IMR-90 (cell line): ENCODE measurements around the gene CCT7. TPM values are rescaled to one million over a fixed set of nuclear protein-coding genes. Genes with fewer than 3 reads are reported as not detected.

ENCODE experiments used
- ATAC-seq: fragments of 200-7000 bp; cut with Tn5 transposase; 2 replicates; pipeline ENCODE4 v1.9.1; 2020; ENCODE audit warnings: low read depth, mild to moderate bottlenecking, moderate library complexity
- BruUV-seq: library from RNA; stranded (reverse); fragments of 400-500 nt; replicated peaks from 2 replicates; lab custom pipeline; 2021; lab: Mats Ljungman, UMichigan
- CTCF ChIA-PET: fragments of 300-600 bp; formaldehyde crosslinking; extraction: SDS; loops from one replicate; lab custom pipeline; 2021; ENCODE audit warnings: antibody characterized with exemption; lab: Yijun Ruan, JAX
- POLR2A ChIA-PET: fragments of 300-600 bp; sonication (Branson Sonifier 250); formaldehyde crosslinking; loops from one replicate; lab custom pipeline; 2022; ENCODE audit warnings: antibody characterized with exemption; ENCODE audit not compliant: unreplicated experiment; lab: Charles Lee
- DNase-seq: peaks from one replicate; pipeline ENCODE4 v3.0.0; 2013
- H2AFZ ChIP-seq: replicated peaks from 2 replicates; pipeline ENCODE3; 2013; ENCODE audit warnings: low read length, mild to moderate bottlenecking; ENCODE audit not compliant: poor library complexity
- H2AK5ac ChIP-seq: 2 replicates; pipeline ENCODE4 v1.6.1; 2013; ENCODE audit warnings: low read depth, low read length, inconsistent platforms
- H2AK9ac ChIP-seq: replicated peaks from 2 replicates; pipeline ENCODE3; 2013; ENCODE audit warnings: mild to moderate bottlenecking, low read depth, low read length, moderate library complexity; ENCODE audit not compliant: poor library complexity
- H2BK120ac ChIP-seq: 2 replicates; pipeline ENCODE4 v1.6.1; 2013; ENCODE audit warnings: low read depth, low read length, inconsistent platforms
- H2BK15ac ChIP-seq: 3 replicates; pipeline ENCODE4 v1.6.1; 2013; ENCODE audit warnings: low read depth, low read length, inconsistent platforms
- H2BK20ac ChIP-seq: 2 replicates; pipeline ENCODE4 v1.6.1; 2013; ENCODE audit warnings: low read depth, mild to moderate bottlenecking, inconsistent platforms, low read length, moderate library complexity
- H2BK5ac ChIP-seq: 2 replicates; pipeline ENCODE4 v1.6.1; 2013; ENCODE audit warnings: mild to moderate bottlenecking, low read depth, low read length, inconsistent platforms; ENCODE audit not compliant: poor library complexity, severe bottlenecking
- H3K14ac ChIP-seq: replicated peaks from 2 replicates; pipeline ENCODE4 v1.6.1; 2013; ENCODE audit warnings: low read depth, low read length, inconsistent platforms
- H3K18ac ChIP-seq: 2 replicates; pipeline ENCODE4 v1.6.1; 2013; ENCODE audit warnings: low read depth, low read length, control low read depth
- H3K23ac ChIP-seq: 2 replicates; pipeline ENCODE4 v1.6.1; 2013; ENCODE audit warnings: low read depth, low read length, inconsistent platforms
- H3K27ac ChIP-seq: 2 replicates; pipeline ENCODE4 v1.5.1; 2013; ENCODE audit warnings: mild to moderate bottlenecking, control low read depth, low read length; ENCODE audit not compliant: insufficient read depth
- H3K27me3 ChIP-seq: 2 replicates; pipeline ENCODE4 v1.6.1; 2013; ENCODE audit warnings: low read length; ENCODE audit not compliant: control insufficient read depth, insufficient read depth
- H3K36me3 ChIP-seq: 2 replicates; pipeline ENCODE4 v1.6.1; 2013; ENCODE audit warnings: low read length, mixed read lengths; ENCODE audit not compliant: control insufficient read depth, insufficient read depth
- H3K4ac ChIP-seq: 2 replicates; pipeline ENCODE4 v1.6.1; 2013; ENCODE audit warnings: low read depth, low read length, inconsistent platforms
- H3K4me1 ChIP-seq: 2 replicates; pipeline ENCODE4 v1.6.1; 2013; ENCODE audit warnings: low read length, mixed read lengths; ENCODE audit not compliant: control insufficient read depth, insufficient read depth
- H3K4me2 ChIP-seq: 2 replicates; pipeline ENCODE4 v1.6.1; 2013; ENCODE audit warnings: low read depth, mild to moderate bottlenecking, control low read depth, low read length, moderate library complexity
- H3K4me3 ChIP-seq: 2 replicates; pipeline ENCODE4 v1.5.1; 2013; ENCODE audit warnings: low read depth, mild to moderate bottlenecking, control low read depth, low read length, moderate library complexity; ENCODE audit not compliant: insufficient read depth
- H3K56ac ChIP-seq: 2 replicates; pipeline ENCODE4 v1.6.1; 2013; ENCODE audit warnings: low read length, inconsistent platforms; ENCODE audit not compliant: insufficient read depth; ENCODE audit errors: extremely low read depth
- H3K79me1 ChIP-seq, 2 experiments: 2 replicates each; pipeline ENCODE4 v1.6.1; 2013; ENCODE audit warnings: low read length in 2 of 2, inconsistent platforms in 1 of 2, low read depth in 1 of 2
- H3K9ac ChIP-seq: 2 replicates; pipeline ENCODE4 v1.6.1; 2013; ENCODE audit warnings: low read depth, low read length, control low read depth
- H3K9me1 ChIP-seq: 2 replicates; pipeline ENCODE4 v1.6.1; 2013; ENCODE audit warnings: low read length, inconsistent platforms; ENCODE audit not compliant: insufficient read depth
- H3K9me3 ChIP-seq: 2 replicates; pipeline ENCODE4 v1.6.1; 2013; ENCODE audit warnings: low read length; ENCODE audit not compliant: control insufficient read depth, insufficient read depth
- H4K20me1 ChIP-seq: 2 replicates; pipeline ENCODE4 v1.6.1; 2013; ENCODE audit warnings: low read length, inconsistent platforms; ENCODE audit not compliant: insufficient read depth
- H4K5ac ChIP-seq: 2 replicates; pipeline ENCODE4 v1.6.1; 2013; ENCODE audit warnings: mild to moderate bottlenecking, low read depth, low read length, control low read depth
- H4K8ac ChIP-seq, 2 experiments: 2 replicates each; pipeline ENCODE4 v1.6.1; 2013; ENCODE audit warnings: low read depth in 2 of 2, low read length in 2 of 2, control low read depth in 1 of 2, inconsistent platforms in 1 of 2
- H4K91ac ChIP-seq: 2 replicates; pipeline ENCODE4 v1.6.1; 2013; ENCODE audit warnings: low read depth, low read length, inconsistent platforms; ENCODE audit not compliant: insufficient read depth
- BHLHE40 ChIP-seq: fragments of 150-350 bp; IDR thresholded peaks from 2 replicates; pipeline ENCODE4 v1.6.1; 2016; ENCODE audit warnings: mild to moderate bottlenecking, low read depth, low read length
- CHD1 ChIP-seq: IDR thresholded peaks from 2 replicates; pipeline ENCODE4 v1.6.1; 2012; ENCODE audit warnings: low read depth, low read length, improper control_type of control experiment
- MAFK ChIP-seq: IDR thresholded peaks from 2 replicates; pipeline ENCODE4 v1.6.1; 2012; ENCODE audit warnings: low read depth, low read length, improper control_type of control experiment
- WGBS, 2 experiments: methylation state at CpG; one replicate each; pipeline versions ENCODE4 v1.1.5 to v1.1.7; 2013; ENCODE audit warnings: missing lambda C conversion rate in 2 of 2; ENCODE audit not compliant: insufficient read length in 1 of 2; ENCODE audit errors: extremely low coverage in 2 of 2; 5-methylcytosine and 5-hydroxymethylcytosine counted together
- dilution Hi-C: fragments of 300-500 bp; cut with HindIII; formaldehyde crosslinking; loops from one replicate; pipeline ENCODE4 v1.14.3; 2018; ENCODE audit warnings: low sequenced_read_pairs; ENCODE audit not compliant: unreplicated experiment
- in situ Hi-C: fragments of 300-500 bp; cut with MboI; formaldehyde crosslinking; loops from 3 replicates; pipeline ENCODE4 v1.14.3; 2019; ENCODE audit warnings: low sequenced_read_pairs, inconsistent platforms, mixed read lengths
- intact Hi-C: fragments of 100-400 bp; cut with micrococcal nuclease; formaldehyde crosslinking; loops from 2 replicates; pipeline ENCODE4 v1.10.0; 2022
- polyA plus RNA-seq, 3 experiments: library from polyadenylated mRNA; depleted of rRNA; stranded (reverse); fragments of >200 nt; gene quantifications; 2 replicates each; pipeline ENCODE4 v1.2.3, GENCODE V29; 2012; ENCODE audit warnings: low replicate concordance in 1 of 3
- total RNA-seq: library from RNA; depleted of rRNA; stranded (reverse); fragments of >200 nt; gene quantifications from 2 replicates; pipeline ENCODE4 v1.2.3, GENCODE V29; 2012
- TF ChIP-seq, protein P1 (sequence below): fragments of 150-350 bp; IDR thresholded peaks from 2 replicates; pipeline ENCODE4 v1.6.1; 2017; ENCODE audit warnings: mild to moderate bottlenecking, antibody characterized with exemption, low read length, low read depth

The CCT7 gene
- total and polyA plus RNA-seq, 2 of the 4 experiments (the other 2 are of a cell fraction) = 321 to 575 TPM

DNA sequence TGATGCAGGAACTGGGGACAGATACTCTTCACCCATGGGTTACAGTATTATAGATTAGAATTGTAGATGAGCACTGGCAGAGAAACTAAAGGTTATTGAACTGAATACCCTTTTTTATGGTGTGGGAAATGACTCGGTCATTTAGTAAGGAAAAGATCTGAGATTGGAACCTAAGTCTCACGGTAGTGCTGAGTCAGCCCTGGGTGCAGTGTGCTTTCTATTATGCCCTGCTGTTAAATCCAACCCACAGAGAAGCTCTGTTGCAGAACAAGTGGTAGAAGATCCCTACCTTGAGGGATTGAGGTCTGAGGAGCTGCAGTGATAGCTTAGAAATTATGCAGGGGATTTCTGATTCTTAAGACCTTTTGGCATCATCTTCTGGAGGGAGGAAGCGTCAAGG is 12.7 kb downstream of the CCT7 start:
- Histone ChIP-seq H3K36me3 (peaks cover 64% of the 10 kb centered on the region), H2BK5ac (no peak overlapping the region), H3K27me3 (no peaks in the 10 kb centered on the region), H3K79me1 (peaks cover 38 to 47% of the 10 kb centered on the region in 2 experiments), H3K9ac (no peak overlapping the region), H3K9me3 (no peaks in the 10 kb centered on the region), H2AK9ac (no peak overlapping the region), H4K20me1 (peaks cover 27% of the 10 kb centered on the region), H4K91ac (no peak overlapping the region), H3K4ac (no peak overlapping the region), H3K18ac (no peak overlapping the region), H3K56ac (no peak overlapping the region), H2BK20ac (no peak overlapping the region), H3K4me1 (peaks cover 2% of the 10 kb centered on the region; the same call in 1 of the 2 replicates), H4K5ac (no peak overlapping the region), H2AK5ac (no peak overlapping the region), H2AFZ (no peak overlapping the region), H3K14ac (no peak overlapping the region), H3K9me1 (peaks cover 5% of the 10 kb centered on the region; the same call in 1 of the 2 replicates), H3K4me3 (no peak overlapping the region), H3K4me2 (no peak overlapping the region), H2BK15ac (no peak overlapping the region), H3K27ac (no peak overlapping the region), H3K23ac (no peak overlapping the region), H4K8ac (no peak overlapping the region), H2BK120ac (no peak overlapping the region)
- DNase-seq (no peak), ATAC-seq (no peak)
- dilution Hi-C loops (no loop called here), in situ Hi-C loops (no loop called here), intact Hi-C loops (no loop called here)
- WGBS, 2 experiments = 93% methylated on average over 2 of the region's 3 CpGs; no CpG with 5 or more reads in 1 of the 2 experiments
- 0 out of 2 replicates have a peak, but pooled peaks have one; percentile 31 for TF ChIP-seq MAFK
- no peak for TF ChIP-seq CHD1
- TF ChIP-seq BHLHE40 = no peak
- TF ChIP-seq, protein P1, sequence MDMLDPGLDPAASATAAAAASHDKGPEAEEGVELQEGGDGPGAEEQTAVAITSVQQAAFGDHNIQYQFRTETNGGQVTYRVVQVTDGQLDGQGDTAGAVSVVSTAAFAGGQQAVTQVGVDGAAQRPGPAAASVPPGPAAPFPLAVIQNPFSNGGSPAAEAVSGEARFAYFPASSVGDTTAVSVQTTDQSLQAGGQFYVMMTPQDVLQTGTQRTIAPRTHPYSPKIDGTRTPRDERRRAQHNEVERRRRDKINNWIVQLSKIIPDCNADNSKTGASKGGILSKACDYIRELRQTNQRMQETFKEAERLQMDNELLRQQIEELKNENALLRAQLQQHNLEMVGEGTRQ = no peak
- POLR2A ChIA-PET = no interaction called here
- no TSS peak for BruUV-seq
- CTCF ChIA-PET = interaction anchor here (0.9 kb wide), 1 partner anchor 12 kb away, joined by 3 read pairs; no protein-coding TSS in a partner anchor
